Peyer's patch (tissue), 4 donors: ENCODE measurements around the gene EIF4A3.

Experiments used
- POLR2A ChIP-seq, 2 donors: fragments of 450-650 bp; IDR thresholded peaks; one replicate each; pipeline ENCODE4 v1.5.1; 2017; ENCODE audit warnings: antibody characterized with exemption in 2 of 2, mild to moderate bottlenecking in 2 of 2, moderate library complexity in 2 of 2
- TF ChIP-seq, protein P1 (sequence below), 6 experiments: fragments of 450-650 bp in 4 of 6; fragments of 200-600 bp in 2 of 6; sonication (generic) in 1 of 6; IDR thresholded peaks; one replicate each; pipeline ENCODE4 v1.5.1; 2017 to 2019; ENCODE audit warnings: antibody characterized with exemption in 6 of 6, mild to moderate bottlenecking in 3 of 6, moderate library complexity in 1 of 6

DNA sequence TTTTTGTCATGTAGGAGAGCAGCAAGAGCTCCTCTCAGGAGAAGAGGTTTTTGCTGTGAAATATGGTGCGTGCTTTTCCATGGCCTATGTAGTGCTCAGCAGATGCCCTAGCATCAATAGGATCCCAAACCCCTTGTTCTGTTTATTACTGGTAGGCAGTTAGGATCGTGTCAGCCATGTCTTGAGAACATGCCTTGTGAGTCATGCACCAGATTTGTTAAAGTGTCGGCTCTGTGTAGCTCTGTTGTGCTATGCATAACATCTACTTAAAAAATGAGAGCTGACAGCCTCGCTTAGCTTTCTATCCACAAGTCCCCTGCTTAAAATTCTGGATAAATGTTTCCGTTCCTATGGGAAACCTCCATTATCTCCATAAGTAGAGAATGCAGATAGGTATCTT lies 4.4 kb upstream of the EIF4A3 start:
- no peak for TF ChIP-seq POLR2A (IDR thresholded peaks at IDR 0.05)
- TF ChIP-seq, protein P1, sequence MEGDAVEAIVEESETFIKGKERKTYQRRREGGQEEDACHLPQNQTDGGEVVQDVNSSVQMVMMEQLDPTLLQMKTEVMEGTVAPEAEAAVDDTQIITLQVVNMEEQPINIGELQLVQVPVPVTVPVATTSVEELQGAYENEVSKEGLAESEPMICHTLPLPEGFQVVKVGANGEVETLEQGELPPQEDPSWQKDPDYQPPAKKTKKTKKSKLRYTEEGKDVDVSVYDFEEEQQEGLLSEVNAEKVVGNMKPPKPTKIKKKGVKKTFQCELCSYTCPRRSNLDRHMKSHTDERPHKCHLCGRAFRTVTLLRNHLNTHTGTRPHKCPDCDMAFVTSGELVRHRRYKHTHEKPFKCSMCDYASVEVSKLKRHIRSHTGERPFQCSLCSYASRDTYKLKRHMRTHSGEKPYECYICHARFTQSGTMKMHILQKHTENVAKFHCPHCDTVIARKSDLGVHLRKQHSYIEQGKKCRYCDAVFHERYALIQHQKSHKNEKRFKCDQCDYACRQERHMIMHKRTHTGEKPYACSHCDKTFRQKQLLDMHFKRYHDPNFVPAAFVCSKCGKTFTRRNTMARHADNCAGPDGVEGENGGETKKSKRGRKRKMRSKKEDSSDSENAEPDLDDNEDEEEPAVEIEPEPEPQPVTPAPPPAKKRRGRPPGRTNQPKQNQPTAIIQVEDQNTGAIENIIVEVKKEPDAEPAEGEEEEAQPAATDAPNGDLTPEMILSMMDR (IDR thresholded peaks at IDR 0.05), result no peak
